ENCODE results near the gene CDC42BPG. TPM values are rescaled to one million over a fixed set of nuclear protein-coding genes. Genes with fewer than 3 reads are reported as not detected.
A peak's percentile ranks its signal among the peaks of the same experiment; 100 is the strongest.

The CDC42BPG gene
- total and polyA plus RNA-seq, 2 experiments from 2014 or later: 2.2 to 10.1 TPM

DNA sequence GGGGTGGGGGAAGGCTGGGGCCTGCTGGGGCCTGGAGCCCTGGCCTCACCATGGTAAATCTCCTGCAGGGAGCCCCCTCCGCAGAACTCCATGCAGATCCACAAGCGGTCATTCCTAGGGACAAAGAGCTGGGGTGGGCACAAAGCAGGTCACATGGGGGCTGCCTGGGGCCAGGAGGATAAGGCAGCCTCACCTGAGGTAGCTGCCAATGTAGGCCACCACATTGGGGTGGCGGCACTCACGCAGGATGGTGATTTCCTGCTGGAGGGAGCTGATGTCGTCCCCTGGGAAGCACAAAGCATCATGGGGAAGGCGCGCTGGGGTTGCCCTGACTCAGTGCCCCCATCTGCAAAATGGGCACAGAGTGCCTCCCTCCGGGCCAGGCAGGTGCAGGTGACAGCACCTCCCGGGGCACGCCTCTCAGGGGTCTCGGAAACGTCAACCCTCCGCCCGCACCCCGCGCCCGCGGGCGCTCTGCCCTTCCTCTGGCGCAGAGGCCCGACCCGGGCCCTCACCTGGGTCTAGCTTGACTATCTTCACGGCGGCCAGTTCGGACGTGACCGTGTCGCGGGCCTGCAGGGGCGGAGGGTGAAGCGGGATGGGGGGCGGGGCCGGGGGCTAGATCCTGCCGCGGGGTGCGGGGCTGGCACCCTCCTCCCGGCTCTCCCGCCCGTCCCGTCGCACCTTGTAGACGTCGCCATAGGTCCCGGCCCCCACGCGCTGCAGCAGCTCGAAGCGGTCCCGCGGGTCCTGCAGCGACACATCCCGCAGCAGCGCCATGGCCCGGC is 41.9 kb downstream of the CDC42BPG start:
- DNase-seq (ENCODE audit: low read depth in 1 of 2, low spot score in 1 of 2): no peak
- Histone ChIP-seq H3K4me3 (peak overlapping the region; percentile 70), H3K9me3 (ENCODE audit: low read depth) (no peaks in the 10 kb centered on the region), H3K36me3 (peaks cover 21% of the 10 kb centered on the region), H3K27me3 (no peaks in the 10 kb centered on the region), H3K4me1 (ENCODE audit: low read depth) (peaks cover 6% of the 10 kb centered on the region), H3K27ac (no peak overlapping the region)
- TF ChIP-seq, protein P1, sequence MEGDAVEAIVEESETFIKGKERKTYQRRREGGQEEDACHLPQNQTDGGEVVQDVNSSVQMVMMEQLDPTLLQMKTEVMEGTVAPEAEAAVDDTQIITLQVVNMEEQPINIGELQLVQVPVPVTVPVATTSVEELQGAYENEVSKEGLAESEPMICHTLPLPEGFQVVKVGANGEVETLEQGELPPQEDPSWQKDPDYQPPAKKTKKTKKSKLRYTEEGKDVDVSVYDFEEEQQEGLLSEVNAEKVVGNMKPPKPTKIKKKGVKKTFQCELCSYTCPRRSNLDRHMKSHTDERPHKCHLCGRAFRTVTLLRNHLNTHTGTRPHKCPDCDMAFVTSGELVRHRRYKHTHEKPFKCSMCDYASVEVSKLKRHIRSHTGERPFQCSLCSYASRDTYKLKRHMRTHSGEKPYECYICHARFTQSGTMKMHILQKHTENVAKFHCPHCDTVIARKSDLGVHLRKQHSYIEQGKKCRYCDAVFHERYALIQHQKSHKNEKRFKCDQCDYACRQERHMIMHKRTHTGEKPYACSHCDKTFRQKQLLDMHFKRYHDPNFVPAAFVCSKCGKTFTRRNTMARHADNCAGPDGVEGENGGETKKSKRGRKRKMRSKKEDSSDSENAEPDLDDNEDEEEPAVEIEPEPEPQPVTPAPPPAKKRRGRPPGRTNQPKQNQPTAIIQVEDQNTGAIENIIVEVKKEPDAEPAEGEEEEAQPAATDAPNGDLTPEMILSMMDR (IDR thresholded peaks at IDR 0.05; ENCODE audit: low read depth, low read length): no peak

DNA sequence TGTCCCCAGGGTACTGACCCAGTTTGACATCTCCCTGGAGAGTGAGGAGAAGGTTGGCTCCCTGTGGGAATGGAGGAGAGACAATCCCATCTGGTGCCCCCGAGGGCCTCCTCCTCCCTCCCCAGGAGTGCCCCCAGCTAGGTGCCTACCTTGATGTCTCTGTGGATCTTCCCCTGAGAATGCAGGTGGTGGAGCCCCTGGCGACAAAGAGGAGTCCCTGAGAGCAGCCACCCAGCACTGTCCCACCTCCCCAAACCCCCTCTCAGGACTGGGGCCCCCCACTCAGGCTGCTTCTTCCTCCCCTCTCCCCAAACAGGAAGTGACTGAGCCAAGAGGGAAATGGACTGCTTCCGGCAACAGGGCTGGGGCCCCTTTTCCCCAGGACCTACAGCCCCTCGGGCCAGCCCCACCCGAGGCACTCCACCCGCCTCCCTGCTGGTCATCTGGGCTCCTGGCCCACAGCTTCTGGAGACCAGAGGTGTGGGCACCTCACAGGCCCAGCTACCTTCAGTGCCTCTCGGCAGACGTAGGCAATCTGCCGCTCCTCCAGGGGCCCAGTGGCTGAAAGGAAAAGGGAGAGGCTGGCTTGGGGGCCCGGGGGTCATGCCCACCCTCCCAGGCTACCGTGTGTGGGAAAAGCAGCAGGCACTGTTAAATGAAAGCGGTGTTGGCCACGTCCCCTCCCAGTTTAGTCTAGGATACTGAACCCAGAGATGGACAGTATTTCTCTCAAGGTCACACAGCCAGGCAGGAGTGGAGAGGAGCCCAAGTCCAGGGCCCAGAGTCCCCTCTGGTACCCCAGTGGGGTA is 42.7 kb downstream of the CDC42BPG start:
- DNase-seq (ENCODE audit: low read depth in 1 of 2, low spot score in 1 of 2): no peak
- TF ChIP-seq, protein P1 (IDR thresholded peaks at IDR 0.05; ENCODE audit: low read depth, low read length): no peak
- Histone ChIP-seq H3K27ac (no peak overlapping the region), H3K9me3 (ENCODE audit: low read depth) (no peaks in the 10 kb centered on the region), H3K27me3 (no peaks in the 10 kb centered on the region), H3K4me3 (no peak overlapping the region), H3K4me1 (ENCODE audit: low read depth) (peaks cover 6% of the 10 kb centered on the region), H3K36me3 (peaks cover 21% of the 10 kb centered on the region)

DNA sequence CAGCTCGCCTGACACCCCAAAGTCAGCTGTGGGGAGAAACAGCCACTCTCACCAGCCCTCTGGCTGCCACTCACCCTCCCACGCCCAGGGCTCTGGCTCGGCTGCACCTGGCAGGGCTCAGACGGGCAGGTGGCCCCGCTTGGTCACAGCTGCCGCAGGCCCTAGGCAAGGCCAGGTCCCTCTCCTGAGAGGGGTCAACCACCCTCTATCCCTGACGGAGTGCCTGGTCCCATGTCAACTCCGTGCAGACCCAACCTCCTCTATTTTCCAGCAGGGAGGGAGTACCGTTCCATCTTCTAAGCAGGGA is 43.3 kb downstream of the CDC42BPG start:
- no peak overlapping the region for H3K27ac ChIP-seq
- H3K27me3 ChIP-seq: no peaks in the 10 kb centered on the region
- H3K36me3 ChIP-seq: peaks cover 18% of the 10 kb centered on the region
- H3K4me1 ChIP-seq (ENCODE audit: low read depth): peaks cover 6% of the 10 kb centered on the region
- TF ChIP-seq, protein P1 (IDR thresholded peaks at IDR 0.05; ENCODE audit: low read depth, low read length): no peak
- no peaks in the 10 kb centered on the region for H3K9me3 ChIP-seq (ENCODE audit: low read depth)
- H3K4me3 ChIP-seq: no peak overlapping the region
- DNase-seq (ENCODE audit: low read depth in 1 of 2, low spot score in 1 of 2): no peak

DNA sequence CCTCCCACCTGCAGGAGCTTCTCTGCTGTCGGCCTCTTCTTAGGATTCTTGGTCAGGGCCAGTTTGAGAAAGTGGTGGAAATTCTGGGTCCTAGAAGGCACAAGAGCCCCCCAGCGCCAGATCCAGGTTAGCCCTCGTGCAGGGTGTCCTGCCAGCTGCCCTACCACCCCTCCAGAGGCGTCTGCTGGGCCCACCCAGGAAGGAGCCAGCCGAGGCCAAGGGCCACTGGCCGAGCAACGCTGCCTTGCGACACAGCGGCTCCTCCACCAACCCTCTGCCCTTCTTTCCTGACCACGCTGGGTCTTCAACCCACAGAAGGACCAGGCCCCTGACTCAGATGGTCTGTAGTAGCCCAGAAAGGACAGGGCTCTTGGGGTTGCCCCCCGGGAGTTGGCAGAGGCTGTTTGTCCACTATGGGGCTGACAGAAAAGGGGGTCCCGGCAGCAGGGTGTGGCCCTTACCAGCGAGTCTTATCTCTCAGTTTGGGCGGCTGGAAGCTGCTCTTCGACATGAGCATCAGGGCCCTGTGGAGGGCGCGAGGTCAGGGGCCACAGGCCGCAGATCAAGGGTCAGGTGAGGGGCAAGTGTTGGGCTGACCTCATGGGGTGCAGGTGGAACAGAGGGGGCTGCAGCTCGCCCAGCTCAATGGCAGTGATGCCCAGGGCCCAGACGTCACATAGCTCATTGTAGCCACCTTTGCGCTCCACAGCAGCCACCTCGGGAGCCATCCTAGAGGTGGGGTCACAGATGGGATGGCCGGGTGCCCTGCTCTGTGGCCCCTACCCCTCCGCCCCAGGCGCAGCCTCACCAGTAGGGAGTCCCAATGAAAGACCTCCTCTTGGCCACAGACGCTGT is 43.9 kb downstream of the CDC42BPG start:
- H3K27ac ChIP-seq: no peak overlapping the region
- H3K4me1 ChIP-seq (ENCODE audit: low read depth): peaks cover 6% of the 10 kb centered on the region
- no peak overlapping the region for H3K4me3 ChIP-seq
- DNase-seq (ENCODE audit: low read depth in 1 of 2, low spot score in 1 of 2): no peak
- TF ChIP-seq, protein P1 (IDR thresholded peaks at IDR 0.05; ENCODE audit: low read depth, low read length): no peak
- H3K36me3 ChIP-seq: peaks cover 12% of the 10 kb centered on the region
- H3K27me3 ChIP-seq: no peaks in the 10 kb centered on the region
- H3K9me3 ChIP-seq (ENCODE audit: low read depth): no peaks in the 10 kb centered on the region

DNA sequence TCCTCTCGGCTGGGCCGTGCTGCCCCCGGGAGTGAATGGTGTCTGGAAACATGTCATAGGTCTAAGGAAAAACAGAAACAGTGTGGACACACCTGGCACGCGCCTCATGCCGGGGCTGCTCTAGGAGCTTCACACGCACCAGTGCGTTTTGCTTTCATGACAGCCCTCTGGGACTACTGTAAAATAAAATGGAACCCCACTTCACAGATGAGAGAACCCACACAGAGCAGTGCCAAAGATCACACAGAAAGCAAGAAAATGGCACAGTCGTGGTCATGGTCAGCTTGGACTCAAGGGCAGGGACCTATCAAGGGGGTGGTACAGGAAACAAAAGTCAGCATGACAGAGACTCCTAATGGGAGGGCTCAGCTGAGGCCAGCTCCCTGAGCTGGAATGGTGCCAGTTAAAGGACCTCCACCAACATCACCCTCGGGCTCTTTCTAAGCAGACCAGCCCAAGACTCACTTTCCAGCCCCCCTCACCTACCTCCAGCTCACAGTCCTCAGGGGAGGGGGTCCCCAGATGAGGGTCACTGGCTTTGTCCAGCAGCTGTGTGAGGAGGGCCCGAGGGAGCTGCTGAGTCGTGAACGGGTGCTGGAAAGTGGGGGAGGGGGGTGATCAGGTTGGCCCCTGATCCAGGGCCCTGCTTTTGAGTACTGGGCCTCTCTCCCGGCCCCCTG is 44.7 kb downstream of the CDC42BPG start:
- Histone ChIP-seq H3K9me3 (ENCODE audit: low read depth) (no peaks in the 10 kb centered on the region), H3K4me1 (ENCODE audit: low read depth) (peaks cover 6% of the 10 kb centered on the region), H3K4me3 (no peak overlapping the region), H3K36me3 (peaks cover 4% of the 10 kb centered on the region), H3K27ac (no peak overlapping the region), H3K27me3 (no peaks in the 10 kb centered on the region)
- DNase-seq (ENCODE audit: low read depth in 1 of 2, low spot score in 1 of 2): no peak
- TF ChIP-seq, protein P1 (IDR thresholded peaks at IDR 0.05; ENCODE audit: low read depth, low read length): no peak

All from cardiac muscle cell (in vitro differentiated cells and primary cell).